GM12878 (cell line): ENCODE data around the gene TK2. TPM values are rescaled to one million over a fixed set of nuclear protein-coding genes. Genes with fewer than 3 reads are reported as not detected.

Experiments used
- GATAD2B ChIP-seq: fragments of 450-650 bp; conservative IDR thresholded peaks from 2 replicates; pipeline ENCODE4 v1.6.1; 2017; ENCODE audit warnings: low read depth, mild to moderate bottlenecking, moderate library complexity
- IKZF1 ChIP-seq: fragments of 450-650 bp; conservative IDR thresholded peaks from 2 replicates; pipeline ENCODE4 v1.6.1; 2017; ENCODE audit warnings: antibody characterized with exemption, mild to moderate bottlenecking
- TBL1XR1 ChIP-seq: IDR thresholded peaks from 2 replicates; pipeline ENCODE4 v1.6.1; 2012; ENCODE audit warnings: low read depth, low read length, improper control_type of control experiment
- polyA plus RNA-seq, 11 experiments: library from polyadenylated mRNA; depleted of rRNA in 4 of 11; unstranded in 6 of 11; stranded (reverse) in 5 of 11; fragments of >200 nt; fragmentation: Nextera tagmentation in 4 of 11; fragmentation: Illumina TruSeq in 1 of 11; extraction: Ambion mirVana in 4 of 11; extraction: Trizol in 1 of 11; gene quantifications; 1 replicate in 1 of 11; 2 replicates in 10 of 11; pipeline versions ENCODE4 v1.2.1 to v1.2.3, GENCODE V29; 2011 to 2016; ENCODE audit warnings: inconsistent platforms in 2 of 11, missing spikeins in 2 of 11, low read depth in 1 of 11
- total RNA-seq, 4 experiments: library from RNA; depleted of rRNA in 3 of 4; stranded (reverse); fragments of >200 nt in 3 of 4; fragmentation: Illumina TruSeq in 1 of 4; extraction: Trizol in 1 of 4; gene quantifications; 2 replicates each; pipeline versions ENCODE4 v1.2.1 to v1.2.3, GENCODE V29; 2013 to 2021
- TF ChIP-seq, protein P1 (sequence below): IDR thresholded peaks from 2 replicates; pipeline ENCODE4 v1.6.1; 2012; ENCODE audit warnings: low read depth, low read length, improper control_type of control experiment
- TF ChIP-seq, protein P2 (sequence below): fragments of 450-650 bp; IDR thresholded peaks from 2 replicates; pipeline ENCODE4 v1.6.1; 2014; ENCODE audit warnings: mild to moderate bottlenecking
- TF ChIP-seq, protein P3 (sequence below): fragments of 450-650 bp; IDR thresholded peaks from 2 replicates; pipeline ENCODE4 v1.6.1; 2018; ENCODE audit warnings: borderline replicate concordance, mild to moderate bottlenecking; ENCODE audit not compliant: partially characterized antibody
- TF ChIP-seq, protein P4 (sequence below): fragments of 450-650 bp; IDR thresholded peaks from 2 replicates; pipeline ENCODE4 v1.6.1; 2017; ENCODE audit warnings: mild to moderate bottlenecking, low read depth, inconsistent platforms; ENCODE audit not compliant: poor library complexity, severe bottlenecking
- TF ChIP-seq, protein P5 (sequence below): fragments of 150-350 bp; IDR thresholded peaks from 2 replicates; pipeline ENCODE4 v1.6.1; 2014; ENCODE audit warnings: mild to moderate bottlenecking, low read depth, low read length

The TK2 gene
- total and polyA plus RNA-seq, 10 of the 15 experiments (the other 5 are each of a cell fraction or from before 2014, with no cell fraction given): 1.3 to 12.4 (median 3.0) TPM

DNA sequence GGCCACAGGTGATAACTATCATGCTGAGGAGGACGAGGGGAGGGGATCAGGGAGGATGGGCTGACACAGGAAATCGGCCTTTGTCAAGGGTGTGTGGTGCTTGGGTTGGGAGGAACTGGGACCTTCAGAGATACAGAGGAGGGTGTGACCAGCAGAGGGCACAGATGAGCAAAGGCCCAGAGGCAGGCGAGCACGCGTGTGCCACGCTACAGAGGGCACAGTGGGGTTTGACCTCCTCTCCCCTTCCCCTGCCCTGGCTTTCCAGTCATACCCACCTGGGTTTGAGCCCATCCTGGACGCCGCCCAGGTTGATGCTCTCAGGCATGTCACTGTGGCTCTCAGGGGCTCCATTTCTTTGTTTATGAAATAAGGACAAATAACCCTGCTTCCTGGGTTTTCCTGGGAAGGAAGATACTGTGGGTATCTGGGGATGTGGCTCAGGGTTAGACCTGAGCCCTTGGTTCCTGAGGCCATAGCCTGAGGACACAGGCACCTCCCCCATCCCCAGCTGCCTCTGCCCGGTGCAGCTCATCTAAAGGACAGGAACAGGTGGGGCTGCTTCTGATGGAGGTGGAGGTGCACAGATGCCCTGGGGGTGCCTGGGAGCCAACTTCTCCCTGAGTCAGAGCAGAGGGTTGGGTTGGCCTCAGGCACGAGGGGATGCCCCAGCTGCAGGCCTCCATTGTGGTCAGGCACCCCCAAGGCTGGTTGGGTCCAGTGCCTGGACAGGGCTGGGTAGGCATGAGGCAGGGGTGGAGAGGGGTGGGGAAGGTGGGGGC lies 71.0 kb downstream of the TK2 start (continued):
- TF ChIP-seq, protein P1, sequence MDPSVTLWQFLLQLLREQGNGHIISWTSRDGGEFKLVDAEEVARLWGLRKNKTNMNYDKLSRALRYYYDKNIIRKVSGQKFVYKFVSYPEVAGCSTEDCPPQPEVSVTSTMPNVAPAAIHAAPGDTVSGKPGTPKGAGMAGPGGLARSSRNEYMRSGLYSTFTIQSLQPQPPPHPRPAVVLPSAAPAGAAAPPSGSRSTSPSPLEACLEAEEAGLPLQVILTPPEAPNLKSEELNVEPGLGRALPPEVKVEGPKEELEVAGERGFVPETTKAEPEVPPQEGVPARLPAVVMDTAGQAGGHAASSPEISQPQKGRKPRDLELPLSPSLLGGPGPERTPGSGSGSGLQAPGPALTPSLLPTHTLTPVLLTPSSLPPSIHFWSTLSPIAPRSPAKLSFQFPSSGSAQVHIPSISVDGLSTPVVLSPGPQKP: no peak
- TF ChIP-seq IKZF1: no peak
- TF ChIP-seq, protein P2, sequence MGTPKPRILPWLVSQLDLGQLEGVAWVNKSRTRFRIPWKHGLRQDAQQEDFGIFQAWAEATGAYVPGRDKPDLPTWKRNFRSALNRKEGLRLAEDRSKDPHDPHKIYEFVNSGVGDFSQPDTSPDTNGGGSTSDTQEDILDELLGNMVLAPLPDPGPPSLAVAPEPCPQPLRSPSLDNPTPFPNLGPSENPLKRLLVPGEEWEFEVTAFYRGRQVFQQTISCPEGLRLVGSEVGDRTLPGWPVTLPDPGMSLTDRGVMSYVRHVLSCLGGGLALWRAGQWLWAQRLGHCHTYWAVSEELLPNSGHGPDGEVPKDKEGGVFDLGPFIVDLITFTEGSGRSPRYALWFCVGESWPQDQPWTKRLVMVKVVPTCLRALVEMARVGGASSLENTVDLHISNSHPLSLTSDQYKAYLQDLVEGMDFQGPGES: no peak
- TF ChIP-seq, protein P3, sequence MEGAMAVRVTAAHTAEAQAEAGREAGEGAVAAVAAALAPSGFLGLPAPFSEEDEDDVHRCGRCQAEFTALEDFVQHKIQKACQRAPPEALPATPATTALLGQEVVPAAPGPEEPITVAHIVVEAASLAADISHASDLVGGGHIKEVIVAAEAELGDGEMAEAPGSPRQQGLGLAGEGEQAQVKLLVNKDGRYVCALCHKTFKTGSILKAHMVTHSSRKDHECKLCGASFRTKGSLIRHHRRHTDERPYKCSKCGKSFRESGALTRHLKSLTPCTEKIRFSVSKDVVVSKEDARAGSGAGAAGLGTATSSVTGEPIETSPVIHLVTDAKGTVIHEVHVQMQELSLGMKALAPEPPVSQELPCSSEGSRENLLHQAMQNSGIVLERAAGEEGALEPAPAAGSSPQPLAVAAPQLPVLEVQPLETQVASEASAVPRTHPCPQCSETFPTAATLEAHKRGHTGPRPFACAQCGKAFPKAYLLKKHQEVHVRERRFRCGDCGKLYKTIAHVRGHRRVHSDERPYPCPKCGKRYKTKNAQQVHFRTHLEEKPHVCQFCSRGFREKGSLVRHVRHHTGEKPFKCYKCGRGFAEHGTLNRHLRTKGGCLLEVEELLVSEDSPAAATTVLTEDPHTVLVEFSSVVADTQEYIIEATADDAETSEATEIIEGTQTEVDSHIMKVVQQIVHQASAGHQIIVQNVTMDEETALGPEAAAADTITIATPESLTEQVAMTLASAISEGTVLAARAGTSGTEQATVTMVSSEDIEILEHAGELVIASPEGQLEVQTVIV: no peak
- no peak for TF ChIP-seq TBL1XR1
- TF ChIP-seq, protein P4, sequence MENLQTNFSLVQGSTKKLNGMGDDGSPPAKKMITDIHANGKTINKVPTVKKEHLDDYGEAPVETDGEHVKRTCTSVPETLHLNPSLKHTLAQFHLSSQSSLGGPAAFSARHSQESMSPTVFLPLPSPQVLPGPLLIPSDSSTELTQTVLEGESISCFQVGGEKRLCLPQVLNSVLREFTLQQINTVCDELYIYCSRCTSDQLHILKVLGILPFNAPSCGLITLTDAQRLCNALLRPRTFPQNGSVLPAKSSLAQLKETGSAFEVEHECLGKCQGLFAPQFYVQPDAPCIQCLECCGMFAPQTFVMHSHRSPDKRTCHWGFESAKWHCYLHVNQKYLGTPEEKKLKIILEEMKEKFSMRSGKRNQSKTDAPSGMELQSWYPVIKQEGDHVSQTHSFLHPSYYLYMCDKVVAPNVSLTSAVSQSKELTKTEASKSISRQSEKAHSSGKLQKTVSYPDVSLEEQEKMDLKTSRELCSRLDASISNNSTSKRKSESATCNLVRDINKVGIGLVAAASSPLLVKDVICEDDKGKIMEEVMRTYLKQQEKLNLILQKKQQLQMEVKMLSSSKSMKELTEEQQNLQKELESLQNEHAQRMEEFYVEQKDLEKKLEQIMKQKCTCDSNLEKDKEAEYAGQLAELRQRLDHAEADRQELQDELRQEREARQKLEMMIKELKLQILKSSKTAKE: no peak
- TF ChIP-seq, protein P5, sequence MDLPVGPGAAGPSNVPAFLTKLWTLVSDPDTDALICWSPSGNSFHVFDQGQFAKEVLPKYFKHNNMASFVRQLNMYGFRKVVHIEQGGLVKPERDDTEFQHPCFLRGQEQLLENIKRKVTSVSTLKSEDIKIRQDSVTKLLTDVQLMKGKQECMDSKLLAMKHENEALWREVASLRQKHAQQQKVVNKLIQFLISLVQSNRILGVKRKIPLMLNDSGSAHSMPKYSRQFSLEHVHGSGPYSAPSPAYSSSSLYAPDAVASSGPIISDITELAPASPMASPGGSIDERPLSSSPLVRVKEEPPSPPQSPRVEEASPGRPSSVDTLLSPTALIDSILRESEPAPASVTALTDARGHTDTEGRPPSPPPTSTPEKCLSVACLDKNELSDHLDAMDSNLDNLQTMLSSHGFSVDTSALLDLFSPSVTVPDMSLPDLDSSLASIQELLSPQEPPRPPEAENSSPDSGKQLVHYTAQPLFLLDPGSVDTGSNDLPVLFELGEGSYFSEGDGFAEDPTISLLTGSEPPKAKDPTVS: no peak
- no peak for TF ChIP-seq GATAD2B
